Dedifferentiated amniotic fluid mesenchymal stem cell (primary cell): ENCODE measurements around the gene ARL17B.
"Not testable (repeated sequence)": the region's sequence is repeated elsewhere in the genome, so short reads cannot be mapped to it uniquely, and the experiment has no call there.

ENCODE experiments used
- DNase-seq: peaks from one replicate; pipeline ENCODE4 v3.0.0-alpha.2; 2016; ENCODE audit errors: extremely low spot score

Gene ARL17B

GRCh38 chr17:46361755-46362154, at the start of gene ARL17B:
Gene ARL17B (minus strand): TSS chr17:46361766. CDS start chr17:46358397, 3,369 bp downstream.
- DNase-seq = not testable (repeated sequence)

GRCh38 chr17:46409864-46410263, 48.3 kb upstream of the ARL17B start:
- not testable (repeated sequence) for DNase-seq

- not testable (repeated sequence) for DNase-seq
These were observed 45.6 kb upstream of the ARL17B start for GRCh38 chr17:46407155-46407554.

GRCh38 chr17:46401033-46401787, 39.6 kb upstream of the ARL17B start:
- not testable (repeated sequence) for DNase-seq

GRCh38 chr17:46400543-46400942, 39.0 kb upstream of the ARL17B start:
- DNase-seq = not testable (repeated sequence)

- DNase-seq = not testable (repeated sequence)
These were observed 38.4 kb upstream of the ARL17B start for GRCh38 chr17:46399993-46400392.

GRCh38 chr17:46396292-46396691, 34.7 kb upstream of the ARL17B start:
- not testable (repeated sequence) for DNase-seq

- not testable (repeated sequence) for DNase-seq
These were observed 32.1 kb upstream of the ARL17B start for GRCh38 chr17:46393702-46394101.

- DNase-seq = not testable (repeated sequence)
These were observed 23.9 kb upstream of the ARL17B start for GRCh38 chr17:46385491-46385890.

- not testable (repeated sequence) for DNase-seq
These were observed 21.6 kb upstream of the ARL17B start for GRCh38 chr17:46383118-46383517.

GRCh38 chr17:46373418-46373817, 11.9 kb upstream of the ARL17B start:
- DNase-seq = not testable (repeated sequence)

GRCh38 chr17:46372236-46373229, 11.0 kb upstream of the ARL17B start:
- not testable (repeated sequence) for DNase-seq

- not testable (repeated sequence) for DNase-seq
These were observed 6.0 kb upstream of the ARL17B start for GRCh38 chr17:46367520-46367919.

- DNase-seq = not testable (repeated sequence)
These were observed 326 bp downstream of the ARL17B start for GRCh38 chr17:46361145-46361735.

- DNase-seq = not testable (repeated sequence)
These were observed 7.7 kb downstream of the ARL17B start for GRCh38 chr17:46353856-46354255.

GRCh38 chr17:46349060-46349459, 12.5 kb downstream of the ARL17B start:
- DNase-seq = not testable (repeated sequence)

- DNase-seq = not testable (repeated sequence)
These were observed 13.2 kb downstream of the ARL17B start for GRCh38 chr17:46348345-46348744.

- DNase-seq = not testable (repeated sequence)
These were observed 19.4 kb downstream of the ARL17B start for GRCh38 chr17:46342131-46342530.

GRCh38 chr17:46341220-46341619, 20.3 kb downstream of the ARL17B start:
- DNase-seq = not testable (repeated sequence)

GRCh38 chr17:46294831-46295230, 66.7 kb downstream of the ARL17B start, which contains the start of gene LRRC37A:
Gene LRRC37A (plus strand): TSS chr17:46295131. CDS start chr17:46295134, 3 bp downstream.
- not testable (repeated sequence) for DNase-seq

GRCh38 chr17:46291618-46292017, 69.9 kb downstream of the ARL17B start:
- not testable (repeated sequence) for DNase-seq
